ENCODE data around the gene ANKRD65.
A peak's percentile ranks its signal among the peaks of the same experiment; 100 is the strongest.
"Not testable (repeated sequence)": the region's sequence is repeated elsewhere in the genome, so short reads cannot be mapped to it uniquely, and the experiment has no call there.

The ANKRD65 gene

GRCh38 chr1:1371746-1372711 is 49.0 kb downstream of the ANKRD65 start:
- TF ChIP-seq CTCF (IDR thresholded peaks at IDR 0.05; ENCODE audit: low read depth, low read length, missing control alignments), result peak; percentile 96
- DNase-seq (ENCODE audit: low read depth), result no peak
- no peak overlapping the region for H3K4me3 ChIP-seq (ENCODE audit: low read depth, low read length)

GRCh38 chr1:1371364-1371745 is 49.7 kb downstream of the ANKRD65 start:
- DNase-seq (ENCODE audit: low read depth), result no peak

GRCh38 chr1:1370771-1371300 is 50.2 kb downstream of the ANKRD65 start:
- no peak overlapping the region for H3K4me3 ChIP-seq (ENCODE audit: low read depth, low read length)
- no peak for DNase-seq (ENCODE audit: low read depth)
- no peak for TF ChIP-seq CTCF (IDR thresholded peaks at IDR 0.05; ENCODE audit: low read depth, low read length, missing control alignments)

More at GRCh38 chr1:1371364-1371745, 49.7 kb downstream of the ANKRD65 start:
- no peak overlapping the region for H3K4me3 ChIP-seq (ENCODE audit: low read depth, low read length)
- no peak for TF ChIP-seq CTCF (IDR thresholded peaks at IDR 0.05; ENCODE audit: low read depth, low read length, missing control alignments)

- DNase-seq (ENCODE audit: low read depth); H3K4me3 ChIP-seq (ENCODE audit: low read depth, low read length): not testable (repeated sequence)
Measured at GRCh38 chr1:1370094-1370493, 51.0 kb downstream of the ANKRD65 start.

All from GM12864 (cell line).